Stomach smooth muscle (tissue), 2 donors: ENCODE data around the gene AK3.

ENCODE experiments used
- H3K27ac ChIP-seq: one replicate; pipeline ENCODE4 v1.7.0; 2013; ENCODE audit warnings: mild to moderate bottlenecking, low read length, inconsistent platforms
- H3K27me3 ChIP-seq, 2 donors: one replicate each; pipeline ENCODE4 v1.7.0; 2013; ENCODE audit warnings: low read length in 2 of 2; ENCODE audit not compliant: insufficient read depth in 2 of 2, control insufficient read depth in 1 of 2
- H3K36me3 ChIP-seq, 2 donors: one replicate each; pipeline ENCODE4 v1.7.0; 2013; ENCODE audit warnings: low read length in 2 of 2; ENCODE audit not compliant: control insufficient read depth in 2 of 2, insufficient read depth in 2 of 2
- H3K4me1 ChIP-seq: one replicate; pipeline ENCODE4 v1.7.0; 2013; ENCODE audit warnings: low read length; ENCODE audit not compliant: control insufficient read depth, insufficient read depth
- H3K4me3 ChIP-seq, 2 donors: one replicate each; pipeline ENCODE4 v1.7.0; 2013; ENCODE audit warnings: low read length in 2 of 2
- H3K9ac ChIP-seq, 2 donors: one replicate each; pipeline ENCODE4 v1.7.0; 2013; ENCODE audit warnings: low read length in 2 of 2, mild to moderate bottlenecking in 1 of 2
- H3K9me3 ChIP-seq, 2 donors: one replicate each; pipeline ENCODE4 v1.7.0; 2013; ENCODE audit warnings: low read length in 2 of 2; ENCODE audit not compliant: control insufficient read depth in 2 of 2
- donor health status: healthy.
- donor health status: Pancreatic carcinoma.

AK3 gene

GRCh38 chr9:4748612-4749011 lies 7.6 kb upstream of the AK3 start:
- H3K4me1 ChIP-seq = no peaks in the 10 kb centered on the region
- no peak overlapping the region for H3K4me3 ChIP-seq
- no peaks in the 10 kb centered on the region for H3K9me3 ChIP-seq
- no peak overlapping the region for H3K9ac ChIP-seq
- no peak overlapping the region for H3K27ac ChIP-seq
- H3K27me3 ChIP-seq = no peaks in the 10 kb centered on the region
- H3K36me3 ChIP-seq = no peaks in the 10 kb centered on the region

GRCh38 chr9:4746278-4747030 lies 5.5 kb upstream of the AK3 start:
- Histone ChIP-seq H3K4me3 (no peak overlapping the region), H3K27ac (no peak overlapping the region), H3K9ac (no peak overlapping the region), H3K27me3 (no peaks in the 10 kb centered on the region), H3K9me3 (no peaks in the 10 kb centered on the region), H3K36me3 (no peaks in the 10 kb centered on the region), H3K4me1 (peaks cover 8% of the 10 kb centered on the region)

DNA sequence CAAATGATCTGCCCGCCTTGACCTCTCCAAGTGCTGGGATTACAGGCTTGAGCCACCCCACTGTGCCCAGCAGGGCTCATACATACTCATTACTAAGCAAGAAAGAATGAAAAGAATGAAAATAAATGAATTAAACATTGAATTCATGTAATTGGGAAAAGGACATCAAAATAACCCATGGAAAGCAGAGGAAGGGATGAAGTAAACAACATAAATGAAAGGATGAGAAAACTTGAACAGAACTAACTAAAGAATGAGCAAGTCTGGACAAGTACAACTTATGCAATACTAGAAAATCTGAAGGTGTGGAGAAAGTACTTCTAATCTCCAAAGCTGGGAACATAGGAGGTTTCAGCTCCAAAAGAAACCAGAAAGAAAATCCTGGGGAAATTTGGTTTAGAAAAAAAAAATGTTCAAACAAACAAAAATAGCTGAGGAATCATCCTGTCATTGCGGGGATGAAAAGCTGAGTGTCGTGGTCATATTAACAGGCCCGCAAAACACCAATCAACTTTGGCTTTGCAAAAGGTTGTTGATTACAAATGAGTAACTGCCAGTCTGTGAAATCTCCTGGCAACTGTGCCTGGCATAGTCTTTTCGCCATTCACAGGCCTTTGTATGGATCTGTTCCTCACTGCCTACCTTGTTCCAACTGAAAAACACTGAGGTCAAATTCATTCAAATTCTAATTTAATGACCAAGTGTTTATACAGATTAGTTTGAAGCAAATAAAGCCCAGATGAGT lies 2.3 kb upstream of the AK3 start:
- H3K4me3 ChIP-seq = no peak overlapping the region
- no peaks in the 10 kb centered on the region for H3K36me3 ChIP-seq
- H3K4me1 ChIP-seq = peaks cover 18% of the 10 kb centered on the region
- H3K9me3 ChIP-seq = no peaks in the 10 kb centered on the region
- H3K9ac ChIP-seq = no peak overlapping the region
- H3K27ac ChIP-seq = no peak overlapping the region
- H3K27me3 ChIP-seq = no peaks in the 10 kb centered on the region

- Histone ChIP-seq H3K9me3 (no peaks in the 10 kb centered on the region), H3K4me1 (peaks cover 18% of the 10 kb centered on the region), H3K27ac (peak overlapping the region; percentile 80), H3K9ac (peak overlapping the region; percentile 77 to 78), H3K36me3 (no peaks in the 10 kb centered on the region), H3K27me3 (no peaks in the 10 kb centered on the region), H3K4me3 (peak overlapping the region; percentile 66 to 85)
These were observed 1.2 kb upstream of the AK3 start for GRCh38 chr9:4742246-4742645.

GRCh38 chr9:4741365-4742089 lies 525 bp upstream of the AK3 start:
- H3K9ac ChIP-seq = peak overlapping the region; percentile 77 to 78
- peak overlapping the region; percentile 80 for H3K27ac ChIP-seq
- H3K4me3 ChIP-seq = peak overlapping the region; percentile 66 to 85
- H3K4me1 ChIP-seq = peaks cover 18% of the 10 kb centered on the region
- no peaks in the 10 kb centered on the region for H3K9me3 ChIP-seq
- H3K27me3 ChIP-seq = no peaks in the 10 kb centered on the region
- no peaks in the 10 kb centered on the region for H3K36me3 ChIP-seq

GRCh38 chr9:4740388-4740637 lies 689 bp downstream of the AK3 start:
- Histone ChIP-seq H3K36me3 (no peaks in the 10 kb centered on the region), H3K27me3 (no peaks in the 10 kb centered on the region), H3K4me1 (peaks cover 18% of the 10 kb centered on the region), H3K9me3 (no peaks in the 10 kb centered on the region), H3K4me3 (peak overlapping the region; percentile 66 to 85), H3K9ac (peak overlapping the region; percentile 77 to 89), H3K27ac (peak overlapping the region; percentile 80)

- H3K36me3 ChIP-seq = no peaks in the 10 kb centered on the region
- H3K27ac ChIP-seq = peak overlapping the region; percentile 0
- no peaks in the 10 kb centered on the region for H3K27me3 ChIP-seq
- H3K9ac ChIP-seq = peak overlapping the region; percentile 77 to 89
- peak overlapping the region; percentile 66 to 85 for H3K4me3 ChIP-seq
- peaks cover 18% of the 10 kb centered on the region for H3K4me1 ChIP-seq
- no peaks in the 10 kb centered on the region for H3K9me3 ChIP-seq
These were observed 1.2 kb downstream of the AK3 start for GRCh38 chr9:4739587-4740387.

DNA sequence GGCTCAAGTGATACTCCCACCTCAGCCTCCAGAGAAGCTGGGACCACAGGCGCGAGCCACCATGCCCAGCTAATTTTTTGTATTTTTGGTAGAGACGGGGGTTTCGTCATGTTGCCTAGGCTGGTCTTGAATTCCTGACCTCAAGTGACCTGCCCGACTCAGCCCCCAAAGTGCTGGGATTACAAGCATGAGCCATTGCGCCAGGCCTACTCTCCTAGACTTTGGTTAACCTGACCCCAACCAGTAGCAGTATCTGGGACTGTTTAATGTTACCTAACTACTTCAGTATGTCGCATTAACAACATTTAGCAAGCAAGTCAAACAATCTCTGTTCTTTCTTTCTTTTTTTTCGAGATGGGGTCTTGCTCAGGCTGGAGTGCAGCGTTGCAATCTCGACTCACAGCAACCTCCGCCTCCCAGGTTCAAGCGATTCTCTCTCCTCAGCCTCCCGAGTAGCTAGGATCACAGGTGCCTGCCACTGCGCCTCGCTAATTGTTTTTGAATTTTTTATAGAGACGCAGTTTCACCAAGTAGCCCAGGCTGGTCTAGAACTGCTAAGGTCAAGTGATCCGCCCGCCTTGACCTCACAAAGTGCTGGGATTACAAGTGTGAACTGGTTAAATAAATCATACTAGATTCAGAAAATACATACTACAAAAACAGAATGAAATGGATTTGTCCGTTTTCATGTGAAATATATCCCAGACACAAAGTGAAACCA lies 2.0 kb downstream of the AK3 start:
- peaks cover 18% of the 10 kb centered on the region for H3K4me1 ChIP-seq
- H3K9me3 ChIP-seq = no peaks in the 10 kb centered on the region
- H3K27me3 ChIP-seq = no peaks in the 10 kb centered on the region
- H3K36me3 ChIP-seq = no peaks in the 10 kb centered on the region
- H3K27ac ChIP-seq = no peak overlapping the region
- peak overlapping the region; percentile 66 to 85 for H3K4me3 ChIP-seq
- H3K9ac ChIP-seq = peak overlapping the region in 1 of 2 donors; percentile 15

GRCh38 chr9:4734150-4734549 lies 6.9 kb downstream of the AK3 start:
- no peaks in the 10 kb centered on the region for H3K36me3 ChIP-seq
- H3K27ac ChIP-seq = no peak overlapping the region
- H3K9me3 ChIP-seq = no peaks in the 10 kb centered on the region
- no peak overlapping the region for H3K4me3 ChIP-seq
- peaks cover 6% of the 10 kb centered on the region for H3K4me1 ChIP-seq
- no peak overlapping the region for H3K9ac ChIP-seq
- no peaks in the 10 kb centered on the region for H3K27me3 ChIP-seq

DNA sequence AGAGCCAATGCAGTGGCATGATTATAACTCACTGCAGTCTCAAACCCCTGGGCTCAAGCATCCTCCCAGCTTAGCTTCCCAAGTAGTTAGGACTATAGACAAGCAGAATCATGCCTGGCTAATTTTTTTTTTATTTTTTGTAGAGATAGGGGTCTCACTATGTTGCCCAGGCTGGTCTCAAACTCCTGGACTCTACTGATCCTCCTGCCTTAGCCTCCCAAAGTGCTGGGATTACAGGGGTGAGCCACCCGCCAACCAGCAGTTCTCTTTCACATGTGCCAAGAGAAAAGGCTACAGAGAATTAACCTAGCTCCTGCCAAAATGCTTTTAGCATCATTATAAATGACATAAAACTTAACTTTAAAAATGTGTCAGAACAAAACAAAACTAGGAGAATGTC lies 8.1 kb downstream of the AK3 start:
- H3K4me3 ChIP-seq = no peak overlapping the region
- H3K27me3 ChIP-seq = no peaks in the 10 kb centered on the region

More for the DNA sequence above, 8.1 kb downstream of the AK3 start:
- Histone ChIP-seq H3K9ac (no peak overlapping the region), H3K4me1 (no peaks in the 10 kb centered on the region), H3K9me3 (no peaks in the 10 kb centered on the region), H3K36me3 (no peaks in the 10 kb centered on the region), H3K27ac (no peak overlapping the region)
